OCI-LY7 (cell line): ENCODE data around the gene CEP295NL. TPM values are rescaled to one million over a fixed set of nuclear protein-coding genes. Genes with fewer than 3 reads are reported as not detected.

Experiments used
- BruUV-seq: library from RNA; stranded (reverse); fragments of 400-500 nt; replicated peaks from 2 replicates; lab custom pipeline; 2021; lab: Mats Ljungman, UMichigan
- CTCF ChIA-PET: fragments of 300-600 bp; sonication (Branson Sonifier 250); formaldehyde crosslinking; loops from one replicate; lab custom pipeline; 2022; ENCODE audit warnings: antibody characterized with exemption; ENCODE audit not compliant: unreplicated experiment; lab: Charles Lee
- POLR2A ChIA-PET: fragments of 300-600 bp; sonication (Branson Sonifier 250); formaldehyde crosslinking; loops from one replicate; lab custom pipeline; 2022; ENCODE audit warnings: antibody characterized with exemption; lab: Charles Lee
- DNase-seq: peaks from one replicate; pipeline ENCODE4 v3.0.0-alpha.2; 2015; ENCODE audit warnings: low spot score
- H2AFZ ChIP-seq: fragments of 200-600 bp; sonication (generic), shearing (Covaris generic); 2 replicates; pipeline ENCODE4 v1.6.1; 2014; ENCODE audit warnings: mild to moderate bottlenecking, antibody characterized with exemption, low read length, moderate library complexity
- H3K27ac ChIP-seq: fragments of 200-600 bp; sonication (generic); 2 replicates; pipeline ENCODE4 v1.5.1; 2014; ENCODE audit warnings: mixed run types, low read depth, mild to moderate bottlenecking, moderate library complexity, low read length, inconsistent platforms; ENCODE audit not compliant: poor library complexity, severe bottlenecking
- H3K36me3 ChIP-seq: fragments of 200-600 bp; sonication (generic); 2 replicates; pipeline ENCODE4 v1.6.1; 2014; ENCODE audit warnings: mild to moderate bottlenecking, antibody characterized with exemption, low read length, moderate library complexity, mixed read lengths; ENCODE audit not compliant: insufficient read depth
- H3K4me1 ChIP-seq: fragments of 200-600 bp; sonication (generic); 2 replicates; pipeline ENCODE4 v1.5.1; 2014; ENCODE audit warnings: mild to moderate bottlenecking, low read length; ENCODE audit not compliant: insufficient read depth, poor library complexity, severe bottlenecking
- H3K4me2 ChIP-seq: fragments of 200-600 bp; sonication (generic); 2 replicates; pipeline ENCODE4 v1.6.1; 2014; ENCODE audit warnings: mild to moderate bottlenecking, low read length
- H3K4me3 ChIP-seq: fragments of 200-600 bp; sonication (generic); 2 replicates; pipeline ENCODE4 v1.5.1; 2014; ENCODE audit warnings: mild to moderate bottlenecking, low read depth, low read length; ENCODE audit not compliant: poor library complexity, severe bottlenecking
- H3K79me2 ChIP-seq: fragments of 200-600 bp; sonication (generic); 2 replicates; pipeline ENCODE4 v1.6.1; 2016; ENCODE audit warnings: low read depth, mild to moderate bottlenecking, low read length, moderate library complexity, mixed read lengths; ENCODE audit not compliant: insufficient read depth
- H3K9me2 ChIP-seq: fragments of 200-600 bp; sonication (generic); 2 replicates; pipeline ENCODE4 v1.6.1; 2016; ENCODE audit warnings: mild to moderate bottlenecking, low read length, mixed read lengths; ENCODE audit not compliant: insufficient read depth
- H3K9me3 ChIP-seq: fragments of 200-600 bp; sonication (generic); 2 replicates; pipeline ENCODE4 v1.6.1; 2014; ENCODE audit warnings: mild to moderate bottlenecking, mixed run types, low read length, mixed read lengths
- H4K20me1 ChIP-seq: fragments of 200-600 bp; sonication (generic); 2 replicates; pipeline ENCODE4 v1.6.1; 2014; ENCODE audit warnings: mild to moderate bottlenecking, antibody characterized with exemption, low read length, moderate library complexity, mixed read lengths; ENCODE audit not compliant: insufficient read depth
- CTCF ChIP-seq: fragments of 200-600 bp; sonication (generic); conservative IDR thresholded peaks from 2 replicates; pipeline ENCODE4 v1.5.1; 2014; ENCODE audit warnings: mild to moderate bottlenecking, antibody characterized with exemption, low read length, moderate library complexity, mixed read lengths
- EZH2phosphoT487 ChIP-seq: fragments of 200-600 bp; sonication (generic); IDR thresholded peaks from 2 replicates; pipeline ENCODE4 v1.6.1; 2018; ENCODE audit warnings: low read depth, borderline replicate concordance, mild to moderate bottlenecking, mixed run types, antibody characterized with exemption, low read length, moderate library complexity, mixed read lengths
- intact Hi-C: fragments of 100-400 bp; cut with micrococcal nuclease; formaldehyde crosslinking; loops from one replicate; pipeline ENCODE4 v1.10.0; 2022; ENCODE audit not compliant: unreplicated experiment
- total RNA-seq, 2 experiments: library from RNA; depleted of rRNA in 1 of 2; stranded (reverse); fragments of >200 nt in 1 of 2; shearing (Covaris generic) in 1 of 2; gene quantifications; 2 replicates each; pipeline ENCODE4 v1.2.3, GENCODE V29; 2014 to 2022

Gene CEP295NL
- total RNA-seq, 2 experiments from 2014 or later: not detected

GRCh38 chr17:78921437-78921971 is 18.5 kb upstream of the CEP295NL start:
- no peak for DNase-seq
- intact Hi-C loops: no loop called here
- H3K4me2 ChIP-seq: no peak overlapping the region
- no peaks in the 10 kb centered on the region for H3K79me2 ChIP-seq
- peaks cover 9% of the 10 kb centered on the region for H3K4me1 ChIP-seq
- ChIA-PET CTCF (no interaction called here), POLR2A (no interaction called here)
- no peak overlapping the region for H3K27ac ChIP-seq
- H3K4me3 ChIP-seq: no peak overlapping the region
- no peaks in the 10 kb centered on the region for H3K9me3 ChIP-seq
- no TSS peak for BruUV-seq
- H2AFZ ChIP-seq: no peak overlapping the region
- no peaks in the 10 kb centered on the region for H4K20me1 ChIP-seq
- no peaks in the 10 kb centered on the region for H3K9me2 ChIP-seq
- TF ChIP-seq CTCF (no peak), EZH2phosphoT487 (no peak)
- no peaks in the 10 kb centered on the region for H3K36me3 ChIP-seq

GRCh38 chr17:78920528-78920927 is 17.5 kb upstream of the CEP295NL start:
- Histone ChIP-seq H3K79me2 (no peaks in the 10 kb centered on the region), H3K4me2 (no peak overlapping the region)
- CTCF ChIA-PET: no interaction called here

More at GRCh38 chr17:78920528-78920927, 17.5 kb upstream of the CEP295NL start:
- H3K9me3 ChIP-seq: no peaks in the 10 kb centered on the region
- no peak overlapping the region for H2AFZ ChIP-seq
- no peaks in the 10 kb centered on the region for H3K9me2 ChIP-seq
- POLR2A ChIA-PET: no interaction called here
- no peaks in the 10 kb centered on the region for H3K36me3 ChIP-seq
- TF ChIP-seq EZH2phosphoT487: no peak
- no peak for TF ChIP-seq CTCF
- H3K4me3 ChIP-seq: no peak overlapping the region
- no peaks in the 10 kb centered on the region for H4K20me1 ChIP-seq
- no peak for DNase-seq
- peaks cover 9% of the 10 kb centered on the region for H3K4me1 ChIP-seq
- H3K27ac ChIP-seq: no peak overlapping the region
- intact Hi-C loops: no loop called here
- BruUV-seq: no TSS peak
